GM18519 (cell line): ENCODE measurements around the gene DYNLT2.

ENCODE experiments used
- ATAC-seq: cut with Tn5 transposase; IDR thresholded peaks from one replicate; pipeline ENCODE4 v1.9.1; 2021; ENCODE audit warnings: mild to moderate bottlenecking, moderate library complexity; ENCODE audit not compliant: unreplicated experiment, low FRiP score

The DYNLT2 gene, protein sequence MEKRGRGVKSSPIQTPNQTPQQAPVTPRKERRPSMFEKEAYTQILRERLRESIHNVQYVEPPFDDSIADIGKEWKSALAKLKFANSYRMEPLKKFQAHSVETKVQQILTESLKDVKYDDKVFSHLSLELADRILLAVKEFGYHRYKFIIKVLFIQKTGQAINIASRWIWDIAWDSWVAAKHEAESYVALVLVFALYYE

GRCh38 chr6:169751242-169752073 lies at the start of gene DYNLT2, which contains the start of gene ERMARD:
TSS of gene DYNLT2 (minus strand) at chr6:169751572. CDS start at chr6:169751458, 114 bp downstream.
TSS of gene ERMARD (plus strand) at chr6:169751622. CDS start at chr6:169751658, 36 bp downstream.
- ATAC-seq, result peak; percentile 92

DNA sequence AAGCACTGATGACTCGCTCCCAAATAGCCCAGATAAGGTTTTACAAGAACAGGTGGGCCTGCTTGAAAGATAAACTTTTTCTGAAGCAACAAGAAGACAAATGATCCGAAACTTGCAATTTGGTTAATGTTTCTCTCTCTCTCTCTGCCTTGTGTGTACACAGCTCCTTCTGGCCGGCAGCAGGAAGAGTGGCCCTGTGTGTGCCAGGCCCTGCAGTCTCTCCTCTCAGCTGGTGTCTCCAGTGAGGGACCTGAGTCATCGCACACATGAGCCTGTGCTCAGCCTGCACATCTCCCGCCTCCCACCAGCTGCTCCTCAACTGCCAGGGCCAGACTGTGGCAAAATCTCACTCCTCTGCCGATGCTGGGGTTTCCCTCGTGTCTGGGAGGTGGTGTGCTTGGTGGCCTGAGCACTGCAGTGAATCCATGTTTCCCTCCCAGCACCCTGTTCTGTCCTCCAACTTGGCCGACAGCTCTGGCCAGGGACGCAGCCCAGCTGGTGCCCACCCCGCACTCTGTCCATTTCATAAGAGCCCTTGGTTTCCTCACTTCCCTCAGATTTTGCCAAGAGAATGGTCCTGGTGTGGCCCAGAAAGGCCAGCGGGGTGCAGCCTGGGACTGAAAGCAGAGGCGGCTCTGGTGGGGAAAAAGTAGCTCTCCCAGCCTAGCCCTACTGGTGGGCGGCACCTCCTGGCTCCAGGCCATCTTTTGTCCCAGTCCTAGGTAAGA lies 49.5 kb upstream of the DYNLT2 start:
- no peak for ATAC-seq

- no peak for ATAC-seq
These were observed 48.8 kb upstream of the DYNLT2 start for GRCh38 chr6:169800116-169800667.

GRCh38 chr6:169799474-169799926 lies 48.1 kb upstream of the DYNLT2 start:
- no peak for ATAC-seq

- no peak for ATAC-seq
These were observed 47.5 kb upstream of the DYNLT2 start for GRCh38 chr6:169798764-169799473.

GRCh38 chr6:169795196-169795595 lies 43.8 kb upstream of the DYNLT2 start:
- no peak for ATAC-seq

DNA sequence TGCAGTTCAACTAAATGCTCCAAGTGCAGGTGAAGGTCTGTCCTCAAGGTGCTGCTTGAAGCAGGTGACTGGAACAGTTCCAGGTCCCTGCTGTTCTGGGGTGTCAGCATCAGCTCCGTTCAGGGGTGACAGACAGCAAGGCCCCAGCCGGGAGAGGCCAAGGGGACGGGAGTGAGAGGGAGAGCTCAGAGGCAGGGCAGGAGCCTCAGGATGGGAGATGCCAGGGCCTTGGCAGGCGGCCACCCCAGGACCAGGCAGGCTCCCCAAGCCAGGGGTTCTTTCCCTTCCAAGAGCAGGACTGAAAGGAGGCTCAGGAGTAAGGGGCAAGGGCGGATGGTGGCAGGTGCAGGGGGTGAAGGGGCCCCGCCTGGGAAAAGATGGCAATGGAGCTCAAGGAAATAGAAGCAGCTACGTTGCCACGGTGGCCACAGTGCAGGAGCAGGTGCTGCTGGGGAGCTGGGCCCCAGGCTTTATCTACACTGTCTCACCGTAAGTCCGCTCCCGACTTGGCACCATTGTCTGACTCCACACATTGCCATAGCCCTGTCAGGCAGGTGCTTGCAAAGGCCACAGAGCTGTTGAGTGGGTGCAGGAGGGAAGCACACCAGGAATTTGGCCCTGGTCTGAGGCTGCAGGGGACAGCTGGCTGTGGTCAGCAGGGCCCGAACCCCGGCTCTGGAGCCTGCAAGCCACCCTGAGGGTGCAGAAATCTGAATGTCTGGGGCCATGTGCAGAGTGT lies 43.1 kb upstream of the DYNLT2 start:
- ATAC-seq, result no peak

- no peak for ATAC-seq
These were observed 42.0 kb upstream of the DYNLT2 start for GRCh38 chr6:169793408-169793807.

GRCh38 chr6:169792306-169793015 lies 41.1 kb upstream of the DYNLT2 start:
- no peak for ATAC-seq

DNA sequence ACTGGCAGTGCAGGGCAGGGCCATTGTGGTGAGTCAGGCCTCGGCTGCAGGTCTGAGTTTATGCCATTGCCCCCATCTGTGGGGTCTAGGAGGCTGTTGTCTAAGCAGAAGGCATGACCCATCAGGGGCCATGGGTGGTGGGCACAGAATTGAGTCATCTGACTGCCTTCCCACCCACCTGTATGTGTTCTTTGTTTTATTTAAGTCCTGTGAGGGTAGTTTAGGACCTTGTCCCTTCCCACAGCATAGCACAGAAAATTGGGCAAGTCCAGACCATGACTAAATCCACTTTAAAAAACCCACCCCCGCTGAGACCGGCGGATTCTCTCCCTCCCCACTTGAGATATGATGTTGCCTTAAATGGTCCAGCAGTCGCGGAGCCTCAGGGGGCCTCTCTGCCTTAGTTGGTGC lies 40.4 kb upstream of the DYNLT2 start:
- ATAC-seq, result no peak

DNA sequence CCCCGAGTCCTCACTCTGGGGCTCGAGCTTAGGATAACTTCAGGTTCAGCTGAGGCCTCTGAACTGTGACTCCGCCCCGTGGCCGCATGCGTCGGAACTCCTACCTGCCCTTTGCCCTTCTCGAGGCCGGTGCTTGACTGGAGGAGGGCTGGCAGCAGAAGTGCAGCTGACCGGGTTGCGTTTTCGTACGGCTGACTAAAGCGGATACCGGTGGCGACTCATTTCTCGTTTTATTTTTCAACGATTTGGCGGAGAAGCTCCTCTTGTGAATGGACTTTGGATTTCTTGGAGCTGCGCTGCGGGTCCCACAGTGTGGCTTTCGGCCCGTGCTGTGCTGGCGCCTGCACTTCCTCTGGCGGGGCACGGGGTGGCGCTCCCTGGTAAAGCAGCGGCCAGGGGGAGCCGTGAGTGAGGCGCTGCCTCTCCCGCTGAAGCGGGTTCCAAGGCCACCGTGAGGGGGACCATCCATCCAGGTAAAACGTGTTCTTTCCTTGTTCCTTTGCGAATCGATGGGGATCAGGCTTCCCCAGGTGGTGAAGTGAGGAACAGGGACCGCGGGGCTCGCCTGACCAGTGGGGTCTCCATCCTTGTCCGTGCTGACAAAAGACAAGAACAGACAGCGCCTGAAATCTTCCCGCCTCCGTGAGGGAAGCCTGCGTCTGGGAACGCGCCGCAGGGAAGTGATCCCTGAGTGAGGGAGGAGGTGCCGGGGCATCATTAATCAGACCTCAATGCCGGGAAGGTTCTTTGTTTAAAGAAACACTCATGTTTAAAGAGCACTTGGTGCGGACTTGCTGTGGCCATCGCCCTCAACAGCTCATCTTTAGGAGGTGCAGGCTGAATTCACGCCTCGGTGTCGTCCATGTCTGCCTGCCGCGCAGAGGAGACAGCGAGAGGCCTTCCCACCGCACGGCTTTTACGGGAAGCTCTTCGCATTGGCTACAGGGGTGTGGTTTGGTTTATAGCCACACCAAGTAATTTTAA lies 38.9 kb upstream of the DYNLT2 start:
- peak; percentile 74 for ATAC-seq

GRCh38 chr6:169789146-169789943 lies 38.0 kb upstream of the DYNLT2 start:
- ATAC-seq, result no peak

DNA sequence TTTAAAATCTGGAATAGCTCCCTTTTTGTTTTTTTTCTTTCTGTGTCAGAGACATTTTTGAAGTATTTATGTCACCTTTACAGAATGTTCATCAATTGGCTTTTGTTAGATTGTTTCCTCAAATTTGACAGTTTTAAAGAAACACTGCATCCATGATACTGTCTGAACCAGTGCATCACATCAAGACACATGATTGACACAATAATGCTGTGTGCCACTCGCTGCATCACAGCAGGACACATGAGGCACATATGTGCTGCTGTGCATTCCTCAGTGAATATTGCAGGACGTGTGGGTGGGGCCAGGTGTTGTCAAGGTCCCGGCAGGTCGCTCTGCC lies 37.4 kb upstream of the DYNLT2 start:
- ATAC-seq, result no peak

GRCh38 chr6:169787797-169788196 lies 36.4 kb upstream of the DYNLT2 start:
- no peak for ATAC-seq

- ATAC-seq, result no peak
These were observed 35.0 kb upstream of the DYNLT2 start for GRCh38 chr6:169786349-169786748.

DNA sequence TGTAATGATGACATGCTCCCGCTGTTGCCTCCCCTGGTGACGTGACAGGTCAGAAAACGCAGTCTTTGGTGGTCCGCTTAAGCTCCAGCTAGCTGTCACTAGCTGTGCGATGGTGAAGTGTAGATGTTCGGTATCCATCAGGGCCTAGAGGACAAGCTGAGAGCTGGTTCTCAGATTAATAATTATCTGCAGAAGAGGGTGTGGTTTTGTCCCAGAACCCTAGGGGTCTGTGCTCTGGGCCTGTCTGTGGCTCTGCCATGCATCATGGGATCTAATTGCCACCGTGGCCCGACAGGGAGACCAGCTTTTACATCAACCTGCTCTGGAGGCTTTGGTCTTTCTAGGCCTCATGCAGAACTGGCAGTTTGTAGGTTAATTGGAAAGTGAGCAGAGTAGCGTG lies 34.2 kb upstream of the DYNLT2 start:
- no peak for ATAC-seq

DNA sequence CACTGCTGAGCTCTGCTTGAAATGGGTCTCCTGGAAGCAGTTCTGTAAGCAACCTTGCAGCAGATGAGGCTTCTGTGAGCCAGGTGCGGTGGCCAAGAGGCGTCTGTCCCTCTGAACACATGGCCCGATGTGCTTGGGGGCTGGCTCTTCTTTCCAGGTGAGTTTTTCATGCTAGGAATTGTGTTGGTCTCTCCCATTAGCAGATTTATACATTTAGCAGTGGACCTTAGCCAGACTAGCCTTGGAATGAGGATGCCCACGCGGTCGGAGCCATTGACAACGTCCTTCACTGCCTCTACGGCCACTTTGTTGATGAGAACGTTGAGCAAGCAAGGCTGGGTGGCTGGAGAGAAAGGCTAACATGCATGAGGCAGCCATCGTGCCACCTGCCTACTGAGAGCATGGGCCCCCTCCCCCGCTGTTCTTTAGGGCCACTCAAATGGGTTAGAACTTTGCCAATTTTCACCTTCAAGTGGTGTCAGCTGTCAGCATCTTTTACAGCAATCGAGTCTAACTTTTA lies 33.5 kb upstream of the DYNLT2 start:
- no peak for ATAC-seq
